GF-D8 (cell line): ENCODE measurements around the gene ASXL3.

Source experiments
- DNase-seq: peaks from one replicate; lab custom pipeline; 2025; lab: John Stamatoyannopoulos, UW

Gene ASXL3

DNA sequence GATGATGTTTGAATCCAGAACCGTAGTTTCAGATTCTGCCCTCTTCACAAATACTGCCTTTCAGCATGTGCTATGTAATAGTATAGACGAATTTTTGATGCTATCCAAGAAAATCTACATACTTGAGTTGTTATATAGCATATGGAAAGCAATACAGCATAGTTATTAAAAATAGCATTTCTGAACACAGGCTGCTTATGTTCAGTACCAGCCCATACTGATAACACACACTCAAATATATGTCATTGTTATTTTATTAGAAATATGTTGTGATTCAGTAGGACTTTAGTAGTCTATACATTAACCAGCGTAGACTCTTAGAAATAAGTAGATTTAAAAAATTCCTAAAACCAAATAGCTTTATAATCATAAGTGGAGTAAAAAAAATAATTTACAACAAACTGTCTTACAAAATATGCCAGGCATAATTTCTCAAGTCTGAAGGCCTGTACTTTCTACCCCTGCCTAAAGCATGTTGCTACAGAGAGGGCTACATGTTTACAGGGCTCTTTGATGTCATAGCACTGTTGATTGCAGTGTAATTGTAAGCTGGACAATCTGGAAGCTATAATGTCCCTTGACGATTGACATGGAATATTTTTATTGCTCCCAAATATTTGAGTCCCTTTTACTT is 86.3 kb downstream of the ASXL3 start:
- no peak for DNase-seq

DNA sequence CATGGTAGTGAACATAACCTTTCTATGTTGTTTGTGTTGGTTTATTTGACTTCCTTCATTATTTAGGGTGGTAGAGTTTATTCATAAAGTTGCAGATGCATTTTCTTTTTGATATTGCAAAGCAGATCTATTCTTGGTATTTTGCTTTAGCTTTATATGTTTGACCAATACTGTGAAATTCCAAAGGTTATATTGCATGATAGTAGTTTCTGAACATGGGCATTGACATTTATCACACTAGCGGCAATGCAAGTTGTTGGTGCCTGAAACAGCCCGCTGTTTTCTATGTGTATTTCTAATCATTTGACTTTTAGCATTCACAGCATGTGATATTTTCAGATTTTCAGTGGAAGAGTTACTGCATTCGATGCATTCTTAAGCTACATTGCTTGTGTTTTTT is 87.2 kb downstream of the ASXL3 start:
- no peak for DNase-seq

DNA sequence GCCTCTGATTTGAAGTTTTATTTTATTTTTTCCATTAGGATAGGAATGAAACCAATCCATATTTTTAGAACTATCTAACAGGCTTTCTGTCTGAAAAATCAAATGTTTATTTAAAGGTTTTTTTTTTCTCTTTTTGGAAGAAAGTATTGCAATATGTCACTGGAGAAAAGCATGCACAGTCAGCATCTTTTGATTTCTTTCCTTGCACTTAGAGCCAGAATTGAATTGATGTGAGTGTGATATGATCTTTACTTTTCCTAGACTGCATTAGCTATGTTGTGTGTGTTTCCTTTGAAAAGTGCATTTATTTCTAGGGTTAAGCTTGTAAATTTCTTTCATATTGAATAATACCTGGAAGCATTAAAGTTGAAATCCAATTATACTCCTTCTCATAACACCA is 87.6 kb downstream of the ASXL3 start:
- DNase-seq: no peak

DNA sequence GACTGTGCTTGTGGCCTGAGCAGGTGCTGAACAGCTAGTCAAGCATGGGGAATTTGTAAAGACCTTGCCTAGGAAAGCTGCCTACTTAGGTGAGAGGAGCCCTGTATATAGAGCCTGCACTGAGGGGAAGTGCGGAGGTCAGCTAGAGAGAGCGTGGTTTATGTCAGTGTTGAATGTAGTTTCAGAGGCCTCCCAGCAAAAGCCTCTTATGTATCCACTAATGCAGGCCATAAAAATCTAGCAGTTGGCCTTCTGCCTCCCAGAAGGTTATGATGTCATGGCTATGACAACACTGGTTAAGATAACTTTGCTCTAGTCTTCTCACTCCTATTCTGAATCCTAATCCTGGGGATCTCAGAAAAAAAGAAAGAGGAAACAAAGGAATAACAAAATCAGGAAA is 88.9 kb downstream of the ASXL3 start:
- DNase-seq: no peak

DNA sequence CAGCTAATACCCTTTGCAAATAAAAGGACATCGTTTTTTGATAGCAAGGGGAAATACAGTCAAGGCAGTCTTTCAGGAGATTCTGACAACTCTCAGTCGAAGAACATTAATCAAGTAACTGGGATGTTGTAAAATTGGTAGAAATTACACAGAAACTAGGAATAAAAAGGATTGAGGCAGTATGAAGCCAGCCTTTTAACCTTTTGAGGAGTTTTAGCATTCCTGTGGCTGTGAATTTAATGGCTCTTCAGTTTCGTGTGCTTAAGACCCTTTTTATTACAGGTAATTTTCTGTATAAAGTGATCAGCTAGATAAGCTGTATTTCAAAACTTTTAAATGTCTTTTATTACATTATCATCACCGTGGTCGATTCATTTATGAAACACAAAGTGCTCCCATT is 91.6 kb downstream of the ASXL3 start:
- DNase-seq: no peak

DNA sequence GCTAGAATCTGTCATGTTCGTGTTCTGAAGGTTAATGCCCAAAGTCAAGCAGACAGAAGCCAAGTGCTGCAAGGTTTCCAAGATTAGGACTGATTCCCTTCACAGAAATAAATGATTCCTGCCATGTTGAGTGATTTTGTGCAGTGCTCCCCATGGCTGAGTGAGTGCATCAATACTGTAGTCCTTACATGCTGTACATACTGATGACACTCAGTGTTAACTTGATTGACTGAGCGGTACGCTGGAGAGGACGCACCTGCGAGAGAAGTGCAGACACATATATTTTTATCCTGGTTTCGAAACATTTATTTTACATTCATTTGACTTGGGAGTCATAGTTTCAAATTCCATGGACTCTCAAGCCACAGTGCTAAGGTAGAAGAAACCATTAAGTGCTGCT is 92.0 kb downstream of the ASXL3 start:
- DNase-seq: no peak

DNA sequence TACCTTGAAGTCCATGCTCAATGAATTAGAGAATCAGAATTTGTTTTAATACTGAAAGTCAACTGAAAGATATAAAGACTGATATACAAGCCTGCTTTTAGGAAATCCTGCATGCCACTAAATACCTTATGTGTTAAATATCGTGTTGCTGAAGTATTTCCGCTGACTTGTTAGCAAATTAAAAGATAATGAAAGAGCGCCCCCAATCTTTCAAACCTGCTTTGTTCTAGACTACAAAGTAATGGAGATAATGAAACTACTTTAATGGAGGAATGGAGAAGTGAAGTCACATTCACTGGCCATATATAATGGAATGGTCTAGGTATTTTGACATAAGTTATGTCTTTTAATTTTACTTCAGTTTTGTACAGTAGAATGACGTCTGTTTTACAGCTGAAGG is 95.7 kb downstream of the ASXL3 start:
- DNase-seq: no peak

DNA sequence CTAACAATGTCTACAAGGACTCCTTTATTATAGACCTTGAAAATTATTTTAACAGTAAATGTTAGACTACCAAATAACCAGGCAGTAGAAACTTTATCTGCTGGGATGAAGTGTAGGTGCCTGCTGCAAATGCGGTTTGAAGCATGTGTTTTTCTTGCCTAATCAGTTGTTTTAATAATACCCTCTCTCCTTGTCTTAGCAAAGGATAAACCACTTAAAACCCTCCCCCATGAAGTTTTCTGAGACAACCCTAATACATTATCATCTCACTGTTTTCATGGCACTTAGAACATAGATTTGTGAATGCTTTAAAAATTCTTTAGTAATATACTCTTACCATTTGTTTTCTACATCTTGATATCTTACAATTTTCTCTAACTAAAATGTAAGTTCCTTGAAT is 98.6 kb downstream of the ASXL3 start:
- no peak for DNase-seq

DNA sequence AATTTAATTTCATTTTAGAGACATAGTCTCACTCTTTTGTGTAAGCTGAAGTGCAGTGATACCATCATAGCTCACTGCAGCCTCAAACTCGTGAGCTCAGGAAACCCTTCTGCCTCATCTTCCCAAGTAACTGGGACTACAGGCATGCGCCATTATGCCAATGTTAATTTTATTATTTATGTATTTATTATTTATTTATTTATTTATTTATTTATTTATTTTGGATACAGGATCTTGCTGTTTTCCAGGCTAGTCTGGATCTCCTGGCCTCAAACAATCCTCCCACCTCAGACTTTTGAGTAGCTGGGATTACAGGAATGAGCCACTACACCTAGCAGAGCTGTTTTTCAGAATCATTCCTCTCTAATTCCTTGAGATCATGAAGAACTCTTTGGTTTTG is 99.9 kb downstream of the ASXL3 start:
- no peak for DNase-seq

DNA sequence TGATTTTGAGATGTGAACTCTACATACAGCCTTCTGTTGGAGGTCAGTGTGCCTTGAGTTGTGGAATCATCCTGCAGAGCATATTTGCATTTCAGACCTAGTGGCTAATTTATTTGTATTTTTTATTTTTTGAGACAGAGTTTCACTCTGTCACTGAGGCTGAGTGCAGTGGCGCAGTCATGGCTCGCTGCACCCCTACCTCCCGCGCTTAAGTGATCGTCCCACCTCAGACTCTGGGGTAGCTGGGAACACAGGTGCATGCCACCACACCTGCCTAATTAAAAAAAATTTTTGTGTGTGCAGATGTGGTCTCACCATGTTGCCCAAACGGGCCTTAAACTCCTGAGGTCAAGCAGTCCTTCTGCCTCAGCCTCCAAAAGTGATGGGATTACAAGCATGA is 104.4 kb downstream of the ASXL3 start:
- no peak for DNase-seq

DNA sequence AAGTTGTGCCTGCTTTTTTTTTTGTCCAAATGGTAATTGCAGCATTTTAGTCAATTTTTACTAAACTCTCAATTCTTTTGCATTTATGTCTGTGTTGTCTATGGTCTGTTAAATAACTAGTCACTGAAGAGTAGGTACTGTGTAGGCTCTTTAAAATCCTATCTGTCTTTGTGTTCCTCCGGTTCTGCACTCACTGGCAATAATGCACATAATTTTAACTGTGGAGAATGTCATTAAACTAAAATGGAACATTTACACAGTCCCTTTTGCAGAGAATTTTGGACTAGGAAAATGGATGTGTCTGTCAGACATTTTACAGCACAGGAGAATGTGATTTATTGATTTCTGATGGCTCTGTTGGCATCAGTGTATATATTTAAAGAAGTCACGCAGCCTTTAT is 116.6 kb downstream of the ASXL3 start:
- no peak for DNase-seq

DNA sequence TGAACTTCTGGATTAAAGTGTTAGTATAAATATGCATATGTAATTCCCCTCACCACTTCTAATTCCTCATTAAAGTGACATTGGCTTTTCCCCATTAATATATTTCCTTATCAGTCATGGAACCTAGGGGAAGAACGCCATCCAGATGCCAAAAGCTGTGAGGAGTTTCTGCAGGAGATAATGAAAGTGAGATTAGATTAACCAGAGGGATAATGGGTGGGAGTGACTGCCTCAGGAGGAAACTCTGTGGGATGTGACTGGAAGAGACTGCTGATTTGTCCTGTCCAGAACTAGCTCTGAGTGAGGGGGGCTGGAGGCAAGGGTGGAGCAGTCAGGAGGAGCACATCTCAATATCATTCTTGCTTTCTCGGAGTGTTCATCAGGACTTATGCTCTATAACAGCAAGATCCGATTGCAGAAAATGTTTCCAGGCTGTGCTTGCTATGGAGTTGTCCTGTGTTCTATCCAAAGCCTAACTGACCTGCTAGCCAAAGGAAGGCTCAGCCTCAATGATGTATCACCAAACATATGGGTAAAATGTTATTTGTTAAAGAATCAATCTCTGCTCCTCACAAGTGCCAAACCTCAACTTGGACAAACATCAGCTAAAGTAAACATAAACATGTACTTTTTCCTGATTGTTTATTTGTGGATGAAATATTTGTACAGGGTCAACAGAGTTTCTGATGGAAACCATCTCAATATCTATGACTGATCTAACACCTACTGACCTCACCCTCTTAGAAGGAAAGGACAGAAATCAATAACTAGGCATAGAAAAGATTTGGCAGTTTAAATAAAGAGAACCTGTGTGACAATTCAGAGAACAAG is 118.5 kb downstream of the ASXL3 start:
- DNase-seq: no peak

DNA sequence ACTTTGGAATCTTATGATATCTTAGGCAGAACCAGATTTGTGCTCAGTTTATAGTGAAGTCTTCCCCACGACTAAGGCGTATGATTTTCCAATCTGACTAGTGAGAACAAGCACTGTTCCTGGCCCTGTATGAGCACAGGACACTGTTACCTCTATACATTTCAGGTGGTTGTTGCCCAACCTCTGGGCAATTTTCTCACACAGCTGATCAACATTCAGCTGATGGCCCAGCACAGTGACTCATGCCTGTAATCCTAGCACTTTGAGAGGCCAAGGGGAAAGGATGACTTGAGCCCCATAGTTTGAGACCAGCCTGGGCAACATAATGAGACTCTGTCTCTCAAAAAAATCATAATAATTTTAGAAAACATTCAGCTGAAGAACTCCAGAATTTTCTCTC is 119.5 kb downstream of the ASXL3 start:
- DNase-seq: no peak

DNA sequence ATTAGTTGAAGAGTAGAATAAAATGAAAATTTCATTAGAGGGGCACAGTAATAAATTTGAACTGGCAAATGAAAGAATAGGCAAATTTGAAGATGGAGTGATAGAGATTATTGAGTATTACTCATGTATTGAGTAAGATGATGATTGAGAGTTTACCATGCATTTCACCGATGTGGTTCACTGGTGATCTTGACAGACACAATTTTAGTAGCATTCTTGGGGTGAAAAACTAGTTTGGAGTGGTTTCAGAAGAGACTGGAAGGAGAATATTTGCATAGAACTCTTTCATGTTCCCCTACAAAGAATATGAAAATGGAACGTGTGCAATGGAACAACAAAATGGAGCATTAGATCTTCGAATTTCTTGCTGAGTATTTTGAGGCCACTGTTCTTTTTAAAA is 121.4 kb downstream of the ASXL3 start:
- no peak for DNase-seq

DNA sequence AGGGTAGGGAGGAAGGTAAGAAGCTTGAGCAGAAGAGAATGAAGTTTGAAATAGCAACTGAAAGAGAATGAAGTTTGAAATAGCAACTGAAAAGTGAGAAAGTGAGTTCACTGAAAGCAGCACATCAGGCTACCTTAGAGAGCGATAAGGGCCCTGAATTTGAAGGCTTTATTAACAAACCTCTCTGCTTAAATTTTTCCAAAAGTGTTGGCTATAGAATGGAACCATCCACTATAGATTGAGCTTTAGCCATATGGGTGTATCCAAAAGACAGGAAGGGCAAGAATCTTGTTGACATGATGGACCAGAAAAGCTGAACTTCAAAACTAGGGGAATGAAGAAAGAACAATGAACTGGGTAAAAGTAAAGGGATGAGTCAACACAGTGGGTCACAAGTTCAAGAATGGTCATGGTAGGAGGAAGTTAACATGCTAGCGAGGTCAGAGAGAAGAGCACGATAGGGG is 122.5 kb downstream of the ASXL3 start:
- DNase-seq: no peak

DNA sequence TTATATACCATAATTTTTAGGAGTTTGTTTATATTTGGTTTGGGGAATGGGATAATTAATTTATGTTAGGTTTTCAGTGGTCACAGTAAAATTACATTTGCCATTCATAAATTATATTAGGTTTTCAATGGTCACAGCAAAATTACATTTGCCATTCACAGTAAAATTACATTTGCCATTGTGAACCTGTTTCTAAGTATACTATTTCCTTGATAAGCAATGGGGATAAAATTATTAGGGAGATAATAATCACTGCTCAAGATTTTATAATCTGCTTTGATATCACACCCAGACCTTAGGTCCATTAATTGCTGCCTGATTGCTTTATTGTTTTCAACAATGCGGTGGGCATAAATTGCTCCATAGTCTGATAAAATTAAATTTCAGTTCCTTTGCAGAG is 124.6 kb downstream of the ASXL3 start:
- DNase-seq: no peak

DNA sequence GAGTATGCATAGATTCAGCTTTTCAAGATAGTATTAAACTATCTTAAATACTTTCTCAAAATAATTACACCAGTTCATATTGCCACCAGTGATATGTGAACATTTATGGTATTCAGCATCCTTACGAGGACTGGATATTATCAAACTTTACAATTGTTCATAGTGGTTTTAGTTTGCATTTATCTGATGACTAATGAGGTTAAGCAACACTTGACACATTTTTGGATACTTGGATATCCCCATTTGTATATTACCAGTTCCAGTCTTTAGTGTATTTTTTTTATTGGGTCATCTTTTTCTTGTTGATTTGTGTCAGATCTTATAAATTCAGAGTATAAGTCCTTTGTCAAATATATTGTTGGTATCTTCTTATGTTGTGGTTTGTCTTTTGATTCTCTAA is 128.4 kb downstream of the ASXL3 start:
- no peak for DNase-seq

DNA sequence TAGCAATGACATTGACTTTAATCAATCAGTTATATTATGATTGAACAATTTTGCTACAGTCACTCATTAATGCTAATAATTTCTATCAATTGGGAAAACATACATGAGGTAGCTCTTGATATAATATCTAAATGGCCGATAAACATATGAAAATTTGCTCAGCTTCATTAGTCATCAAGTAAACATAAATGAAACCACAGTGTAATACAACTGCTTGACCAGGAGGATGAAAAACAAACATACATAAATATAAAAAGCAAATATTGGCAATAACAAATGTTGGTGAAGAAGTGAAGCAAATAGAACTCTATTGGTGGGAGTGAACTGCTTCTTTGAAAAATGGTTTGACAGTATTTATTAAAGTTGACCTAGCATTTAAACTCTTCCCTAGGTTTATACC is 130.9 kb downstream of the ASXL3 start:
- no peak for DNase-seq

DNA sequence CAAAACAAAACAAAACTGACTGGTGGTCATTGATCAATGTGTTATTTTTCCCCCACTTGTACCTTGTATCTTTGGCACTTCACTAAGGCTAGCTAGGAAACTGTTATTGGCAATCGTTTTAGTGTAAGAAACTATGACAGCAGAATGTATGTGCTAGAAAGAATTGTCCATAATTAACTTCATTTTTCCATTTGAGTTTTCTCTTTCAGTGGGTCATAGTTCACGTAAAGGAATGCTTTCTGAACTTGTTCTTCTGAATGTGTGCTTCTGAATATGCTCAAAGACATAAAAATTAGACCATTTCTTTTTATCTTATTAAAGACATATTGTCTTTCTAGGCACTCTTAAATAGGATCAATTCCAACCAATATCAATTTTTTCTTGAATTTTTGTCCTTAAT is 132.2 kb downstream of the ASXL3 start:
- DNase-seq: no peak

DNA sequence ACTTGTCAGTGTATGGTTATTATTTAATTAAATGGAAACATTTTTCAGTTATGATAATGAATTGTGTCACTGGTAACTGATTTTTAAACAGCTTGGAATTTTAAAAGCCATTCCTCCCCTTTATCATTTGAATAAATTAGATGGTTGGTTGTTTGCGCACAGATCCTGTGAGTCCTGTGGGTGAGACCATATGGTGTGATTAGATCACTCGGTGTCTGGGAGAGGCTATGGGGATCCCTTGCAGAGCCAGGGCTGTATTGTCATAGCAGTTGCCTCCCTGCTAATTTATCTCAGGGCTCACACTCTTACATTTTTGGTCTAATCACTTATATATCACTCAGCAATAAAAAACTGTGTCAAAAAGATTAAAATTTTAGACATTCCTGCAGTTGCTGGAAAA is 133.5 kb downstream of the ASXL3 start:
- DNase-seq: no peak

DNA sequence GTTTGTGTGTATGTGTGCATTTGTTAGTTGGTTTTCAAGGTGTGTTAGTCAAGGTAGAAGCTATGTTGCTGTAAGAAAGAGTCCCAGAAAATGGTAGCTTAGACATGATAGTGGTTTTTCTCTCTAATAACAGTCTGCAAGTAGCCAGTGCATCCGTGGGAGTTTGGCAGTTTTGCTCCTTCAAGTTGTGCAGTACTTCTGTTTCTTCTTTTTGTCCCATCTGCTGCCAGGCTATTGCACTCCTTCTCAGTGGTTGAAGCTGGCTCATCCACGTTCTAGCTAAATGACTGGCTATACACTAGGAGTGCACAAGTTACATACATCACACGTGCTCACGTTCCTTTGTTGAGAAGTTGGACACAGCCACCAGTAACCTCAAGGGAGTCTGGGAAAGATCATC is 134.7 kb downstream of the ASXL3 start:
- DNase-seq: no peak

DNA sequence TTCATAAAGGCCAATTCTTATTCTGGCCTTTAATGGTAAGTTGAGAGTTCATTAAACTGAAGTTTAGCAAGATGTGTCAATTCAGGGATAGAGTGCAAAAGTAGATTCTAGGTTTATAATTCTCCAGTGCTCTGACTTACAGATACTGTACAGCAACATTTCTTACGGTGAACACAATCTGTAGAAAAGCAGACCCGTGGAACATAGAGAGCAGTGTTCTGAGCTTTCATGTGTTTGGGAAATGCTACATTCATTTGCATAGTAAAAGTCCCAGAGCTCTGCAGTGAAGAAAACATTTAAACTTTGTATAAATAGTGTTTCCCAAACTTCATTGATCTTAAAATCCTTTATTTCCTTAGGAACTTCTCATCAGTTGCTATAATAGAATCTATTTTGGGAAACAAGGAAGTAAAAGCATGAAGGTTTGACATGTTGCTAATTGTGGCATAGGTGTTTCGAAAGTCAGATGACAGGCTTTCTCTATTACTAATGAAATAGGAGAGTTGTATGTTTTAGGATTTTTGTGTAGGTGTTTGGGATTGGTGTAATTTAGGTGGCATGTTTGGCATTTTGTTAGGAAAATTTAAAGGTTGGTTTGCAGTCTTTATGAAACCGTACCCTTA is 138.2 kb downstream of the ASXL3 start:
- no peak for DNase-seq

DNA sequence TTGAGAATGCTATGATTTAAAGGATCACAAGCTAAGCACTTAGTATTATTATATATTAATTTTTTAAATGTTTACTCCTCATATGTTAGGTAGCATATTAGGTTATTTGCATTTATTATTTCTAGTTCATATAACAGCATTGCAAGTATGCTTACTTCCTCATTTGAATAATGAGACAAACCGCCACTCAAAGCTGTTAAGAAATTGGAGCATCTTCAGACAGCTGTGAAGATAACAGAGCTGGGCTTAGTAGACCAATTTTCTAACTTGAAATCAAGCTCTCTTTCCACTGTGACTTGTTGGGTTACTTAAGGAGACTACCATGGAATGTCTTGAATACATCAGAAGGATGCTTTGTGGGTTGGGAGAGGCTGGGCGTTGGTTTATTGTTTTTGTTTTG is 139.3 kb downstream of the ASXL3 start:
- DNase-seq: no peak
